Panc1 (cell line): ENCODE data around the gene ARL2BP. TPM values are rescaled to one million over a fixed set of nuclear protein-coding genes. Genes with fewer than 3 reads are reported as not detected.

Experiments used
- ATAC-seq: fragments of 200-7000 bp; cut with Tn5 transposase; 2 replicates; pipeline ENCODE4 v1.9.1; 2020; ENCODE audit warnings: mild to moderate bottlenecking, moderate library complexity
- BruUV-seq: library from RNA; stranded (reverse); fragments of 400-500 nt; replicated peaks from 2 replicates; lab custom pipeline; 2021; lab: Mats Ljungman, UMichigan
- CTCF ChIA-PET: fragments of 300-600 bp; sonication (Branson Sonifier 250); formaldehyde crosslinking; loops from one replicate; lab custom pipeline; 2022; ENCODE audit warnings: antibody characterized with exemption; lab: Charles Lee
- POLR2A ChIA-PET: fragments of 300-600 bp; sonication (Branson Sonifier 250); formaldehyde crosslinking; loops from one replicate; lab custom pipeline; 2022; ENCODE audit warnings: antibody characterized with exemption; lab: Charles Lee
- DNase-seq: peaks from one replicate; pipeline ENCODE4 v3.0.0-alpha.2; 2010; ENCODE audit warnings: low read depth, low spot score
- H3K27ac ChIP-seq: 2 replicates; pipeline ENCODE4 v1.5.1; 2011; ENCODE audit warnings: mild to moderate bottlenecking, low read length, inconsistent platforms
- H3K27me3 ChIP-seq: fragments of 200-500 bp; sonication (Bioruptor generic); 2 replicates; pipeline ENCODE4 v1.6.0; 2014; ENCODE audit warnings: low read length, inconsistent platforms; ENCODE audit not compliant: control insufficient read depth, insufficient read depth
- H3K36me3 ChIP-seq: fragments of 200-500 bp; sonication (Bioruptor generic); 2 replicates; pipeline ENCODE4 v1.5.1; 2014; ENCODE audit warnings: inconsistent platforms, mild to moderate bottlenecking, low read length, moderate library complexity; ENCODE audit not compliant: control insufficient read depth, insufficient read depth
- H3K4me1 ChIP-seq: 2 replicates; pipeline ENCODE4 v1.5.1; 2011; ENCODE audit warnings: inconsistent platforms, mild to moderate bottlenecking, low read length, moderate library complexity; ENCODE audit not compliant: control insufficient read depth, insufficient read depth
- H3K4me3 ChIP-seq, 2 experiments: 2 replicates each; pipeline ENCODE4 v1.5.1; 2011 to 2012; ENCODE audit warnings: low read depth in 2 of 2, low read length in 2 of 2, mild to moderate bottlenecking in 2 of 2, inconsistent platforms in 1 of 2, moderate library complexity in 1 of 2
- H3K9me3 ChIP-seq: fragments of 200-500 bp; sonication (Bioruptor generic); 2 replicates; pipeline ENCODE4 v1.5.1; 2014; ENCODE audit warnings: low read depth, mild to moderate bottlenecking, inconsistent platforms, low read length, moderate library complexity; ENCODE audit not compliant: control insufficient read depth, insufficient read depth
- POLR2AphosphoS5 ChIP-seq: IDR thresholded peaks from 2 replicates; pipeline ENCODE4 v1.6.1; 2012; ENCODE audit warnings: mild to moderate bottlenecking, low read depth, low read length, moderate library complexity
- SIN3A ChIP-seq: IDR thresholded peaks from 2 replicates; pipeline ENCODE4 v1.6.1; 2012; ENCODE audit warnings: low read depth, mild to moderate bottlenecking, low read length, moderate library complexity, borderline replicate concordance; ENCODE audit not compliant: insufficient read depth
- TCF7L2 ChIP-seq: IDR thresholded peaks from 2 replicates; pipeline ENCODE4 v1.6.1; 2011; ENCODE audit warnings: mild to moderate bottlenecking, low read depth, low read length, inconsistent platforms
- in situ Hi-C: cut with HindIII; loops from 2 replicates; pipeline ENCODE4 v1.10.0; 2016; ENCODE audit warnings: low sequenced_read_pairs, low pct_unique_long_range_greater_than_20kb
- intact Hi-C: fragments of 100-400 bp; cut with micrococcal nuclease; formaldehyde crosslinking; loops from one replicate; pipeline ENCODE4 v1.10.0; 2022; ENCODE audit not compliant: unreplicated experiment
- total RNA-seq: library from RNA; stranded (reverse); gene quantifications from one replicate; pipeline ENCODE4 v1.2.1, GENCODE V29; 2021; ENCODE audit not compliant: unreplicated experiment
- TF ChIP-seq, protein P1 (sequence below): fragments of 450-650 bp; IDR thresholded peaks from 2 replicates; pipeline ENCODE4 v1.5.1; 2017; ENCODE audit warnings: mild to moderate bottlenecking
- TF ChIP-seq, protein P2 (sequence below), 2 experiments: IDR thresholded peaks; 2 replicates each; pipeline ENCODE4 v1.6.1; 2011 to 2012; ENCODE audit warnings: low read depth in 2 of 2, control low read depth in 1 of 2, low read length in 1 of 2, mild to moderate bottlenecking in 1 of 2, moderate library complexity in 1 of 2; ENCODE audit not compliant: insufficient read depth in 1 of 2

ARL2BP gene
- total RNA-seq, 1 experiment from 2014 or later, result 47.7 TPM

DNA sequence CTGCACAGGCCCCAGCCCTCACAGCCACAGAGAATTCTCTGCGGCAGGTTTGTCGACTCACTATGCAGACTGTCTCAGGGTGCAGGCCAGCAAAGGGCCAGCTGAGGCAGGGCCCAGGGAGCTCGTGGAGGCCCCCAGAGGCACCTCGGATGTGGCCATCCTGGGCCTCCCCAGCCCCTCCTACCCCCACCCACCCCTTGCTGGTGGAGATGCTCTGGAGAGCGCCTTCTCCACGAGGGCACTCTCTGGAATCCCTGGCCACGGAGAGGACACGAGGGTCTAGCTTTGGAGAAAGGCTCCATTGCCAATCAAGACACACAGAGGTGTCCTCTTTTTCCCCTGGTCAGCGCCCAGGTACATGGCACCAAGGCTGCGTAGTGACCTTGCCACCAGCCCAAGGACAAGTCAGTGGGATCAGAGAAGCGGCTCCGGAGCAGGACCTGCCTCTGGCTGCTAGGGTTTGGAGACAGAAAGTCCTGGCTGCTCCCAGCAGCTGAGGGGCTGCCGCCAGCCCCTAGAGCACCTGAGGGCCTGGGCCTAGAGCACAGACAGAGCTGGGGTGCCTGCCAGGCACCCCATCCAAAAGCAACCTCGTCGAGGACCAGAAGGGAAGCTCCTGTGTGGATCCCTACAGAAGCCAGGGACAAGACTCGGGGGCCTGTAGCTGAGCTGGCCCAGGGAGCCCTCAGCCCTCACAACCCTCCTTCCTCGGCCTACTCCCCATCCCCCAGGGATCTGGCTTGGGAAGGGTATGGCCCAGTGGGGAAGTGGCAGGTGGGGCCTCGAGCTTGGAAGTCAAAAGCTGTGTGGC lies 18.7 kb downstream of the ARL2BP start:
- H3K4me1 ChIP-seq, result peaks cover 6% of the 10 kb centered on the region
- BruUV-seq, result no TSS peak

DNA sequence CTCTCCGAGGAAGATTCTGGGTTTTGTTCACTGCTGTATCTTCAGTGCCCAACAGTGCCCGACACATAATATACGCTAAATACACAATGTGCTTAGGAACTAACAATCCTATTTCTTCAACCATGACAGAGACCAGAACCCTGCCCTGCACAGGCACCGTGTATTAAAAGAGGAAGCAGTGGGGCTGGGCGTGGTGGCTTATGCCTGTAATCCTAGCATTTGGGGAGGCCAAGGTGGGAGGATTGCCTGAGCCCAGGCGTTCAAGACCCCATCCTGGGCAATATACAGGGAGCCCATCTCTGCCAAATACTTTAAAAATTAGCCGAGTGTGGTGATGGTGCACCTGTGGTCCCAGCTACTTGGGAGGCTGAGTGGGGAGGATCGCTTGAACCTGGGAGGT lies 19.3 kb downstream of the ARL2BP start:
- BruUV-seq, result no TSS peak
- H3K27me3 ChIP-seq, result no peaks in the 10 kb centered on the region
- no peak overlapping the region for H3K4me3 ChIP-seq
- DNase-seq (no peak), ATAC-seq (no peak)
- POLR2A ChIA-PET, result no interaction called here
- CTCF ChIA-PET, result no interaction called here
- H3K9me3 ChIP-seq, result no peaks in the 10 kb centered on the region
- intact Hi-C loops (no loop called here), in situ Hi-C loops (no loop called here)
- TF ChIP-seq TCF7L2, result no peak
- no peak for TF ChIP-seq POLR2AphosphoS5
- TF ChIP-seq, protein P1, sequence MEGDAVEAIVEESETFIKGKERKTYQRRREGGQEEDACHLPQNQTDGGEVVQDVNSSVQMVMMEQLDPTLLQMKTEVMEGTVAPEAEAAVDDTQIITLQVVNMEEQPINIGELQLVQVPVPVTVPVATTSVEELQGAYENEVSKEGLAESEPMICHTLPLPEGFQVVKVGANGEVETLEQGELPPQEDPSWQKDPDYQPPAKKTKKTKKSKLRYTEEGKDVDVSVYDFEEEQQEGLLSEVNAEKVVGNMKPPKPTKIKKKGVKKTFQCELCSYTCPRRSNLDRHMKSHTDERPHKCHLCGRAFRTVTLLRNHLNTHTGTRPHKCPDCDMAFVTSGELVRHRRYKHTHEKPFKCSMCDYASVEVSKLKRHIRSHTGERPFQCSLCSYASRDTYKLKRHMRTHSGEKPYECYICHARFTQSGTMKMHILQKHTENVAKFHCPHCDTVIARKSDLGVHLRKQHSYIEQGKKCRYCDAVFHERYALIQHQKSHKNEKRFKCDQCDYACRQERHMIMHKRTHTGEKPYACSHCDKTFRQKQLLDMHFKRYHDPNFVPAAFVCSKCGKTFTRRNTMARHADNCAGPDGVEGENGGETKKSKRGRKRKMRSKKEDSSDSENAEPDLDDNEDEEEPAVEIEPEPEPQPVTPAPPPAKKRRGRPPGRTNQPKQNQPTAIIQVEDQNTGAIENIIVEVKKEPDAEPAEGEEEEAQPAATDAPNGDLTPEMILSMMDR, result no peak
- TF ChIP-seq SIN3A, result no peak
- TF ChIP-seq, protein P2, sequence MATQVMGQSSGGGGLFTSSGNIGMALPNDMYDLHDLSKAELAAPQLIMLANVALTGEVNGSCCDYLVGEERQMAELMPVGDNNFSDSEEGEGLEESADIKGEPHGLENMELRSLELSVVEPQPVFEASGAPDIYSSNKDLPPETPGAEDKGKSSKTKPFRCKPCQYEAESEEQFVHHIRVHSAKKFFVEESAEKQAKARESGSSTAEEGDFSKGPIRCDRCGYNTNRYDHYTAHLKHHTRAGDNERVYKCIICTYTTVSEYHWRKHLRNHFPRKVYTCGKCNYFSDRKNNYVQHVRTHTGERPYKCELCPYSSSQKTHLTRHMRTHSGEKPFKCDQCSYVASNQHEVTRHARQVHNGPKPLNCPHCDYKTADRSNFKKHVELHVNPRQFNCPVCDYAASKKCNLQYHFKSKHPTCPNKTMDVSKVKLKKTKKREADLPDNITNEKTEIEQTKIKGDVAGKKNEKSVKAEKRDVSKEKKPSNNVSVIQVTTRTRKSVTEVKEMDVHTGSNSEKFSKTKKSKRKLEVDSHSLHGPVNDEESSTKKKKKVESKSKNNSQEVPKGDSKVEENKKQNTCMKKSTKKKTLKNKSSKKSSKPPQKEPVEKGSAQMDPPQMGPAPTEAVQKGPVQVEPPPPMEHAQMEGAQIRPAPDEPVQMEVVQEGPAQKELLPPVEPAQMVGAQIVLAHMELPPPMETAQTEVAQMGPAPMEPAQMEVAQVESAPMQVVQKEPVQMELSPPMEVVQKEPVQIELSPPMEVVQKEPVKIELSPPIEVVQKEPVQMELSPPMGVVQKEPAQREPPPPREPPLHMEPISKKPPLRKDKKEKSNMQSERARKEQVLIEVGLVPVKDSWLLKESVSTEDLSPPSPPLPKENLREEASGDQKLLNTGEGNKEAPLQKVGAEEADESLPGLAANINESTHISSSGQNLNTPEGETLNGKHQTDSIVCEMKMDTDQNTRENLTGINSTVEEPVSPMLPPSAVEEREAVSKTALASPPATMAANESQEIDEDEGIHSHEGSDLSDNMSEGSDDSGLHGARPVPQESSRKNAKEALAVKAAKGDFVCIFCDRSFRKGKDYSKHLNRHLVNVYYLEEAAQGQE (IDR thresholded peaks at IDR 0.05; ENCODE audit: insufficient read depth in 1 of 2, low read depth in 2 of 2, low read length in 1 of 2), result no peak
- H3K4me1 ChIP-seq, result peaks cover 6% of the 10 kb centered on the region
- H3K36me3 ChIP-seq, result no peaks in the 10 kb centered on the region
- no peak overlapping the region for H3K27ac ChIP-seq

More for the DNA sequence above, 18.7 kb downstream of the ARL2BP start:
- Histone ChIP-seq H3K9me3 (no peaks in the 10 kb centered on the region), H3K27me3 (no peaks in the 10 kb centered on the region), H3K36me3 (no peaks in the 10 kb centered on the region), H3K27ac (no peak overlapping the region), H3K4me3 (no peak overlapping the region)
- no peak for DNase-seq
- intact Hi-C loops, result no loop called here
- TF ChIP-seq, protein P1, result no peak
- TF ChIP-seq, protein P2 (IDR thresholded peaks at IDR 0.05; ENCODE audit: insufficient read depth in 1 of 2, low read depth in 2 of 2, low read length in 1 of 2), result no peak
- TF ChIP-seq POLR2AphosphoS5 (no peak), SIN3A (no peak), TCF7L2 (no peak)
- CTCF ChIA-PET, result no interaction called here
- in situ Hi-C loops, result no loop called here
- ATAC-seq, result no peak
- POLR2A ChIA-PET, result no interaction called here
